Activated CD4-positive, CD25-positive, alpha-beta regulatory T cell treated with anti-CD3 and anti-CD28 coated beads, Interleukin-2, amount 50 U/mL, for 72 hours (primary cell): ENCODE measurements around the gene ATP5MG.

Source experiments
- DNase-seq: peaks from one replicate; pipeline ENCODE4 v3.0.0; 2021

Gene ATP5MG

GRCh38 chr11:118442908-118443589 is 41.6 kb downstream of the ATP5MG start:
- DNase-seq, result no peak

GRCh38 chr11:118443590-118444218 is 42.3 kb downstream of the ATP5MG start:
- DNase-seq, result no peak

GRCh38 chr11:118447423-118447822 is 46.0 kb downstream of the ATP5MG start:
- no peak for DNase-seq

GRCh38 chr11:118448294-118448693 is 46.9 kb downstream of the ATP5MG start:
- DNase-seq, result no peak

GRCh38 chr11:118449316-118449918 is 48.0 kb downstream of the ATP5MG start:
- no peak for DNase-seq

GRCh38 chr11:118450451-118450850 is 49.0 kb downstream of the ATP5MG start:
- DNase-seq, result no peak
